GM12878 (cell line): ENCODE results near the gene DDAH1. TPM values are rescaled to one million over a fixed set of nuclear protein-coding genes. Genes with fewer than 3 reads are reported as not detected.

Source experiments
- ATAC-seq: fragments of 200-7000 bp; cut with Tn5 transposase; 3 replicates; pipeline ENCODE4 v1.9.1; 2020; ENCODE audit warnings: mild to moderate bottlenecking, moderate library complexity
- BruUV-seq: library from RNA; stranded (reverse); fragments of 400-500 nt; replicated peaks from 2 replicates; lab custom pipeline; 2021; lab: Mats Ljungman, UMichigan
- CTCF ChIA-PET: fragments of 300-600 bp; sonication (Branson Sonifier 250); formaldehyde crosslinking; extraction: SDS; loops from one replicate; lab custom pipeline; 2021; ENCODE audit warnings: inconsistent platforms; lab: Yijun Ruan, JAX
- POLR2A ChIA-PET: fragments of 350-600 bp; formaldehyde crosslinking; extraction: SDS; loops from one replicate; lab custom pipeline; 2021; ENCODE audit warnings: inconsistent platforms; lab: Charles Lee
- RAD21 ChIA-PET: fragments of 300-600 bp; sonication (Branson Sonifier 250); formaldehyde crosslinking; loops from one replicate; lab custom pipeline; 2023; ENCODE audit warnings: antibody characterized with exemption; ENCODE audit not compliant: unreplicated experiment; lab: Charles Lee
- SMC1A ChIA-PET: fragments of 300-600 bp; sonication (Branson Sonifier 250); formaldehyde crosslinking; loops from one replicate; lab custom pipeline; 2023; ENCODE audit not compliant: unreplicated experiment, uncharacterized antibody; lab: Charles Lee
- DNase-seq: peaks from one replicate; pipeline ENCODE4 v3.0.0-alpha.2; 2011; ENCODE audit warnings: low read depth, low spot score
- FAIRE-seq: peaks from 3 replicates; lab custom pipeline; 2011; peaks lifted over from hg19 to GRCh38; lab: Jason Lieb, UNC
- H2AFZ ChIP-seq: 2 replicates; pipeline ENCODE4 v1.6.0; 2011; ENCODE audit warnings: low read depth, low read length, control low read depth; ENCODE audit not compliant: control insufficient read depth
- H3K27ac ChIP-seq: 2 replicates; pipeline ENCODE4 v1.5.1; 2011; ENCODE audit warnings: control low read depth; ENCODE audit not compliant: control insufficient read depth, insufficient read depth
- H3K27me3 ChIP-seq, 2 experiments: replicated peaks in 1 of 2; 2 replicates each; pipeline versions ENCODE4 v1.6.0 to v1.6.1; 2011; ENCODE audit warnings: low read length in 1 of 2; ENCODE audit not compliant: control insufficient read depth in 2 of 2, insufficient read depth in 2 of 2
- H3K36me3 ChIP-seq, 2 experiments: 2 replicates each; pipeline ENCODE4 v1.5.1; 2011; ENCODE audit warnings: low read length in 1 of 2; ENCODE audit not compliant: control insufficient read depth in 2 of 2, insufficient read depth in 2 of 2
- H3K4me1 ChIP-seq: 2 replicates; pipeline ENCODE4 v1.6.1; 2011; ENCODE audit warnings: mild to moderate bottlenecking, low read length, moderate library complexity, mixed read lengths; ENCODE audit not compliant: control insufficient read depth, insufficient read depth
- H3K4me2 ChIP-seq: 2 replicates; pipeline ENCODE4 v1.6.0; 2011; ENCODE audit warnings: control low read depth; ENCODE audit not compliant: control insufficient read depth, insufficient read depth
- H3K4me3 ChIP-seq: fragments of 200-600 bp; sonication (generic); 2 replicates; pipeline ENCODE4 v1.5.1; 2016
- H3K79me2 ChIP-seq: 2 replicates; pipeline ENCODE4 v1.6.0; 2011; ENCODE audit warnings: low read length; ENCODE audit not compliant: control insufficient read depth, insufficient read depth
- H3K9ac ChIP-seq: 2 replicates; pipeline ENCODE4 v1.8.0; 2011; ENCODE audit warnings: low read length, control low read depth, mixed read lengths; ENCODE audit not compliant: control insufficient read depth, insufficient read depth
- H3K9me3 ChIP-seq: replicated peaks from 3 replicates; pipeline ENCODE4 v1.5.1; 2011; ENCODE audit warnings: mild to moderate bottlenecking, low read length; ENCODE audit not compliant: control insufficient read depth, insufficient read depth
- H4K20me1 ChIP-seq: 2 replicates; pipeline ENCODE4 v1.6.0; 2011; ENCODE audit not compliant: control insufficient read depth, insufficient read depth
- BHLHE40 ChIP-seq, 2 experiments: fragments of 450-650 bp in 1 of 2; IDR thresholded peaks; 2 replicates each; pipeline ENCODE4 v1.6.1; 2011 to 2017; ENCODE audit warnings: low read depth in 2 of 2, borderline replicate concordance in 1 of 2, improper control_type of control experiment in 1 of 2, low read length in 1 of 2, mild to moderate bottlenecking in 1 of 2
- EZH2 ChIP-seq: IDR thresholded peaks from 2 replicates; pipeline ENCODE4 v1.6.1; 2012; ENCODE audit warnings: low read depth, mild to moderate bottlenecking, control low read depth, inconsistent platforms, low read length, borderline replicate concordance; ENCODE audit not compliant: control insufficient read depth
- WGBS: methylation state at CpG from one replicate; pipeline ENCODE4 v1.1.6; 2016; ENCODE audit warnings: low lambda C conversion rate; ENCODE audit not compliant: insufficient replicate concordance, insufficient coverage; ENCODE audit errors: missing lambda C conversion rate; 5-methylcytosine and 5-hydroxymethylcytosine counted together
- in situ Hi-C: fragments of 300-500 bp; cut with MboI; formaldehyde crosslinking; loops from 9 replicates; pipeline ENCODE4 v1.14.3; 2018; ENCODE audit warnings: mixed read lengths
- intact Hi-C: fragments of 100-400 bp; cut with micrococcal nuclease; formaldehyde crosslinking; loops from one replicate; pipeline ENCODE4 v1.14.2; 2022; ENCODE audit not compliant: unreplicated experiment
- polyA plus RNA-seq, 11 experiments: library from polyadenylated mRNA; depleted of rRNA in 4 of 11; unstranded in 6 of 11; stranded (reverse) in 5 of 11; fragments of >200 nt; fragmentation: Nextera tagmentation in 4 of 11; fragmentation: Illumina TruSeq in 1 of 11; extraction: Ambion mirVana in 4 of 11; extraction: Trizol in 1 of 11; gene quantifications; 1 replicate in 1 of 11; 2 replicates in 10 of 11; pipeline versions ENCODE4 v1.2.1 to v1.2.3, GENCODE V29; 2011 to 2016; ENCODE audit warnings: inconsistent platforms in 2 of 11, missing spikeins in 2 of 11, low read depth in 1 of 11
- total RNA-seq, 4 experiments: library from RNA; depleted of rRNA in 3 of 4; stranded (reverse); fragments of >200 nt in 3 of 4; fragmentation: Illumina TruSeq in 1 of 4; extraction: Trizol in 1 of 4; gene quantifications; 2 replicates each; pipeline versions ENCODE4 v1.2.1 to v1.2.3, GENCODE V29; 2013 to 2021
- TF ChIP-seq, protein P1 (sequence below): fragments of 450-650 bp; IDR thresholded peaks from 2 replicates; pipeline ENCODE4 v1.6.1; 2018; ENCODE audit warnings: borderline replicate concordance, mild to moderate bottlenecking; ENCODE audit not compliant: partially characterized antibody

DDAH1 gene
- total and polyA plus RNA-seq, 10 of the 15 experiments (the other 5 are each of a cell fraction or from before 2014, with no cell fraction given): 0.07 to 0.88 (median 0.27) TPM; not detected in 6

DNA sequence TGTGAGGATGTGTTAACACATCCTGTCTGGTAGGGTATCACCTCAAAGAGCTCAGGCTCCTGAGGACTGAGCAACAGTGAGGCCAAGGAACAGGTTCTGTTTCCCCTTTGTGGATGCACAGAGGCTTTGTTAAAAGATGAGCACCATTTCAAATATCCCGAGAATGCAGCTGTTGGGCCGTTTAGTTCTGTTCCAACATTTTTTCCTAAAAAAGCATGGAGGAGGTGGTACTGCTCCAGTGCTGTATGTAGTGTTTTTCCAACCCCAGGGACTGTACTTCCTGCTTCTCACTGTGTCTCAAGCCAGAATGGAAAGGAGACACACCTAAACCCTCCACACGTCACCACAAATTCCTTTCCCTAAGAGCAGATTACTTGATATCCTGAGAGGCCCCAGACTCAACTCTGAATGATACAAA, 134.7 kb downstream of the DDAH1 start:
- TF ChIP-seq, protein P1, sequence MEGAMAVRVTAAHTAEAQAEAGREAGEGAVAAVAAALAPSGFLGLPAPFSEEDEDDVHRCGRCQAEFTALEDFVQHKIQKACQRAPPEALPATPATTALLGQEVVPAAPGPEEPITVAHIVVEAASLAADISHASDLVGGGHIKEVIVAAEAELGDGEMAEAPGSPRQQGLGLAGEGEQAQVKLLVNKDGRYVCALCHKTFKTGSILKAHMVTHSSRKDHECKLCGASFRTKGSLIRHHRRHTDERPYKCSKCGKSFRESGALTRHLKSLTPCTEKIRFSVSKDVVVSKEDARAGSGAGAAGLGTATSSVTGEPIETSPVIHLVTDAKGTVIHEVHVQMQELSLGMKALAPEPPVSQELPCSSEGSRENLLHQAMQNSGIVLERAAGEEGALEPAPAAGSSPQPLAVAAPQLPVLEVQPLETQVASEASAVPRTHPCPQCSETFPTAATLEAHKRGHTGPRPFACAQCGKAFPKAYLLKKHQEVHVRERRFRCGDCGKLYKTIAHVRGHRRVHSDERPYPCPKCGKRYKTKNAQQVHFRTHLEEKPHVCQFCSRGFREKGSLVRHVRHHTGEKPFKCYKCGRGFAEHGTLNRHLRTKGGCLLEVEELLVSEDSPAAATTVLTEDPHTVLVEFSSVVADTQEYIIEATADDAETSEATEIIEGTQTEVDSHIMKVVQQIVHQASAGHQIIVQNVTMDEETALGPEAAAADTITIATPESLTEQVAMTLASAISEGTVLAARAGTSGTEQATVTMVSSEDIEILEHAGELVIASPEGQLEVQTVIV: no peak
- TF ChIP-seq BHLHE40 (IDR thresholded peaks at IDR 0.05; ENCODE audit: borderline replicate concordance in 1 of 2, low read depth in 2 of 2, low read length in 1 of 2): no peak
- TF ChIP-seq EZH2: no peak
- no peak overlapping the region for H3K9ac ChIP-seq
- POLR2A ChIA-PET: no interaction called here
- RAD21 ChIA-PET: no interaction called here
- WGBS: 79% methylated on average over 3 of the region's 3 CpGs
- intact Hi-C loops (no loop called here), in situ Hi-C loops (no loop called here)
- ATAC-seq: no peak
- H3K4me1 ChIP-seq: peaks cover 5% of the 10 kb centered on the region
- no peak for FAIRE-seq
- H3K4me2 ChIP-seq: no peak overlapping the region
- H3K27me3 ChIP-seq: no peaks in the 10 kb centered on the region
- H3K79me2 ChIP-seq: no peaks in the 10 kb centered on the region
- no peak for DNase-seq
- no peaks in the 10 kb centered on the region; the same call in 2 of the 3 replicates for H3K9me3 ChIP-seq
- H3K36me3 ChIP-seq: no peaks in the 10 kb centered on the region
- H3K4me3 ChIP-seq: no peak overlapping the region
- BruUV-seq: no TSS peak
- no peak overlapping the region for H3K27ac ChIP-seq
- no peaks in the 10 kb centered on the region for H4K20me1 ChIP-seq
- SMC1A ChIA-PET: interaction anchor here (0.9 to 1.1 kb wide), 3 partner anchors 11 to 109 kb away, joined by 3 read pairs; no protein-coding TSS in a partner anchor
- no peak overlapping the region for H2AFZ ChIP-seq
- CTCF ChIA-PET: interaction anchor here (1.7 kb wide), 1 partner anchor 22 kb away, joined by 4 read pairs; no protein-coding TSS in a partner anchor
